ENCODE results near the gene SOCS6. TPM values are rescaled to one million over a fixed set of nuclear protein-coding genes. Genes with fewer than 3 reads are reported as not detected.
"Not testable (repeated sequence)": the region's sequence is repeated elsewhere in the genome, so short reads cannot be mapped to it uniquely, and the experiment has no call there.

Gene SOCS6
- total RNA-seq, 1 donor: 38.7 TPM

DNA sequence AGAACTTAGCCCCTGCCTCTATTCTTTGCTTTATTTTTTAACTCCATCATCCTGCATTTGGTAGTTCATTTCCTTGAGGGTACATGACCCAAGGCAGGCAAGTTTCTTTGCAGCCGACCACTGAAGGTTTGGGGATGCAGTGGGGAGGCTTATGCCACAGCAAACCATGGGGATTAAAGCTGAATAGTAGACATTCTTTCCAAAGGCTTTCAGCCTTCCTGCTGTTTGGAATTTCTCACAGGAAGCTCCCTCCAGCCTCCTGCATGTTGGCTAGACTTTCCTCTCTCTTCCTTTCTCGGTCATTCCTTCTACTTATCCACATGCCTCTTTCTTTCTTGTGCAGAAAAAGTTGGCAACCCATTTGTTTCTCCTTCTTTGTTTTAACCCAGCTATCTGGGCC lies 77.3 kb downstream of the SOCS6 start:
- H3K27ac ChIP-seq (ENCODE audit: low read depth, low read length): no peak overlapping the region
- H3K9me3 ChIP-seq (ENCODE audit: low read depth, low read length): no peaks in the 10 kb centered on the region
- DNase-seq (ENCODE audit: insufficient read length, low spot score, missing footprints): no peak
- H3K4me2 ChIP-seq (ENCODE audit: insufficient read depth, low read length): no peak overlapping the region
- no peaks in the 10 kb centered on the region for H4K20me1 ChIP-seq (ENCODE audit: insufficient read depth, low read length)
- H3K36me3 ChIP-seq (ENCODE audit: insufficient read depth, low read length): no peaks in the 10 kb centered on the region
- peaks cover 23% of the 10 kb centered on the region for H3K4me1 ChIP-seq (ENCODE audit: insufficient read depth, low read length)
- H3K27me3 ChIP-seq (ENCODE audit: insufficient read depth, low read length): no peaks in the 10 kb centered on the region
- no peaks in the 10 kb centered on the region for H3K79me2 ChIP-seq (ENCODE audit: insufficient read depth, low read length)
- no peak overlapping the region for H3K4me3 ChIP-seq (ENCODE audit: insufficient read depth, low read length)
- TF ChIP-seq, protein P1, sequence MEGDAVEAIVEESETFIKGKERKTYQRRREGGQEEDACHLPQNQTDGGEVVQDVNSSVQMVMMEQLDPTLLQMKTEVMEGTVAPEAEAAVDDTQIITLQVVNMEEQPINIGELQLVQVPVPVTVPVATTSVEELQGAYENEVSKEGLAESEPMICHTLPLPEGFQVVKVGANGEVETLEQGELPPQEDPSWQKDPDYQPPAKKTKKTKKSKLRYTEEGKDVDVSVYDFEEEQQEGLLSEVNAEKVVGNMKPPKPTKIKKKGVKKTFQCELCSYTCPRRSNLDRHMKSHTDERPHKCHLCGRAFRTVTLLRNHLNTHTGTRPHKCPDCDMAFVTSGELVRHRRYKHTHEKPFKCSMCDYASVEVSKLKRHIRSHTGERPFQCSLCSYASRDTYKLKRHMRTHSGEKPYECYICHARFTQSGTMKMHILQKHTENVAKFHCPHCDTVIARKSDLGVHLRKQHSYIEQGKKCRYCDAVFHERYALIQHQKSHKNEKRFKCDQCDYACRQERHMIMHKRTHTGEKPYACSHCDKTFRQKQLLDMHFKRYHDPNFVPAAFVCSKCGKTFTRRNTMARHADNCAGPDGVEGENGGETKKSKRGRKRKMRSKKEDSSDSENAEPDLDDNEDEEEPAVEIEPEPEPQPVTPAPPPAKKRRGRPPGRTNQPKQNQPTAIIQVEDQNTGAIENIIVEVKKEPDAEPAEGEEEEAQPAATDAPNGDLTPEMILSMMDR (IDR thresholded peaks at IDR 0.05; ENCODE audit: extremely low read depth, low read depth, low read length): no peak
- H2AFZ ChIP-seq (ENCODE audit: low read length): no peak overlapping the region

DNA sequence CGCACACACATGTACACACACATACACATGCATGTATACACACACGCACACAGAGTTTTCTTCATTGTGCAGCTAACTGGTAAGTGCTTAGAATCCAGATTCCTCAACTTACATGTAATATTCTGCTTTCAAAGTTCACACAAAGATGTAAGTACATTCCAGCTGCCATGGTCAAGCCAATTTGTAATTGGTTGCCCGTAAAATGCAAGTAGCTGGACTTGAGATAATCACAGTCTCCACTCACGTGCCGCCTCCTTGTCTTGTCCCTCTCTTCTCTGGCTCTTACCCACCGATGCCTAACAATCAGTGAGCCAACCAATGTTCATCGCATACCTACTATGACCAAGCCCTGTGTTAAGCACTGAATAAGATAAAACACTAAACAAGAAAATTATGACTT lies 77.8 kb downstream of the SOCS6 start:
- Histone ChIP-seq H3K27ac (ENCODE audit: low read depth, low read length) (no peak overlapping the region), H3K36me3 (ENCODE audit: insufficient read depth, low read length) (no peaks in the 10 kb centered on the region), H2AFZ (ENCODE audit: low read length) (no peak overlapping the region), H3K4me2 (ENCODE audit: insufficient read depth, low read length) (no peak overlapping the region), H3K4me3 (ENCODE audit: insufficient read depth, low read length) (no peak overlapping the region), H3K4me1 (ENCODE audit: insufficient read depth, low read length) (peaks cover 23% of the 10 kb centered on the region), H3K27me3 (ENCODE audit: insufficient read depth, low read length) (no peaks in the 10 kb centered on the region), H3K9me3 (ENCODE audit: low read depth, low read length) (no peaks in the 10 kb centered on the region), H4K20me1 (ENCODE audit: insufficient read depth, low read length) (no peaks in the 10 kb centered on the region), H3K79me2 (ENCODE audit: insufficient read depth, low read length) (no peaks in the 10 kb centered on the region)
- TF ChIP-seq, protein P1 (IDR thresholded peaks at IDR 0.05; ENCODE audit: extremely low read depth, low read depth, low read length): no peak
- DNase-seq (ENCODE audit: insufficient read length, low spot score, missing footprints): no peak

DNA sequence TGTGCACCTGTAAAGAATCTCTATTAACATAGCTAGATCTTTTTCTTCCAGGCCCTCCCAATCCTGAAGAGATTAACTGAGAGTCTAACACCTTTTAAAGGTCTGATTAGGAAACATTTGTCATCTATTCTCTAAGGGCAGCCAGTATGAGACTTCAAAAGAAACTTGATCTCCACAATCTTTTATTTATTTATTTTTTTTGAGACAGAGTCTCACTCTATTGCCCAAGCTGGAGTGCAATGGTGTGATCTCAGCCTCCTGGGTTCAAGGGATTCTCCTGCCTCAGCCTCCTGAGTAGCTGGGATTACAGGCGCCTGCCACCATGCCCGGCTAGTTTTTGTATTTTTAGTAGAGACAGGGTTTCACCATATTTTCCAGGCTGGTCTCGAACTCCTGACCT lies 78.5 kb downstream of the SOCS6 start:
- H3K9me3 ChIP-seq (ENCODE audit: low read depth, low read length): not testable (repeated sequence)

DNA sequence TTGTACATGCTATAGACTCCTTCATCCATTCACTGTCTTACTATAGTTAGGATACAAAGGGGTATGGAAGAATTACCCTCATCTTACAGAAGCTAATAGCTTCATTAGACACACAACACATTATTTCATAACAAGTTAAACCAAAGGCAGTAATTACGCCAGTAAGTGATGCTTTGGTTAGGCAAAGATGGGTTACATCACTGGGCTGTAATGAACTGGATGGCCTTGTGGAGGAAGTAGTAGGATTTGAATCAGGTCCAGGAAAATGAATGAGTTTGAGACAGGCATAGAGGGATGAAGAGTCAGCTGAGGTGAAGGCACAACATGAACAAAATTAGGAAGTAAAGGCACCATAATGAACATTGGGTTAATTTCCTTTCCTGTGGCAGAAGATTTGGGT lies 80.1 kb downstream of the SOCS6 start:
- no peak for DNase-seq (ENCODE audit: insufficient read length, low spot score, missing footprints)
- Histone ChIP-seq H3K27ac (ENCODE audit: low read depth, low read length) (no peak overlapping the region), H3K79me2 (ENCODE audit: insufficient read depth, low read length) (no peaks in the 10 kb centered on the region), H2AFZ (ENCODE audit: low read length) (no peak overlapping the region), H3K4me1 (ENCODE audit: insufficient read depth, low read length) (peaks cover 33% of the 10 kb centered on the region), H3K9me3 (ENCODE audit: low read depth, low read length) (no peaks in the 10 kb centered on the region), H3K36me3 (ENCODE audit: insufficient read depth, low read length) (no peaks in the 10 kb centered on the region), H3K4me3 (ENCODE audit: insufficient read depth, low read length) (no peak overlapping the region), H3K4me2 (ENCODE audit: insufficient read depth, low read length) (no peak overlapping the region), H3K27me3 (ENCODE audit: insufficient read depth, low read length) (no peaks in the 10 kb centered on the region), H4K20me1 (ENCODE audit: insufficient read depth, low read length) (no peaks in the 10 kb centered on the region)
- TF ChIP-seq, protein P1 (IDR thresholded peaks at IDR 0.05; ENCODE audit: extremely low read depth, low read depth, low read length): no peak

More for the DNA sequence above, 78.5 kb downstream of the SOCS6 start:
- not testable (repeated sequence) for H4K20me1 ChIP-seq (ENCODE audit: insufficient read depth, low read length); H3K27me3 ChIP-seq (ENCODE audit: insufficient read depth, low read length); DNase-seq (ENCODE audit: insufficient read length, low spot score, missing footprints); H2AFZ ChIP-seq (ENCODE audit: low read length); H3K4me2 ChIP-seq (ENCODE audit: insufficient read depth, low read length); H3K36me3 ChIP-seq (ENCODE audit: insufficient read depth, low read length); H3K79me2 ChIP-seq (ENCODE audit: insufficient read depth, low read length); H3K27ac ChIP-seq (ENCODE audit: low read depth, low read length); H3K4me3 ChIP-seq (ENCODE audit: insufficient read depth, low read length)
- H3K4me1 ChIP-seq (ENCODE audit: insufficient read depth, low read length): peaks cover 27% of the 10 kb centered on the region
